ENCODE measurements around the gene WWP2. TPM values are rescaled to one million over a fixed set of nuclear protein-coding genes. Genes with fewer than 3 reads are reported as not detected.
"Not testable (repeated sequence)": the region's sequence is repeated elsewhere in the genome, so short reads cannot be mapped to it uniquely, and the experiment has no call there.

WWP2 gene
- total RNA-seq, 1 experiment from 2014 or later = 38.8 TPM

GRCh38 chr16:69731280-69731679 is 30.9 kb upstream of the WWP2 start:
- Histone ChIP-seq H3F3A (ENCODE audit: insufficient read depth, low read depth) (peaks cover 26% of the 10 kb centered on the region), H3K79me2 (ENCODE audit: low read depth) (peaks cover 45% of the 10 kb centered on the region), H3K4me1 (replicated peaks; ENCODE audit: insufficient read depth) (peaks cover 23% of the 10 kb centered on the region)
- CTCF ChIA-PET; H3K9me2 ChIP-seq (ENCODE audit: insufficient read depth); H3K4me3 ChIP-seq; H3K4me2 ChIP-seq; H2AFZ ChIP-seq; H3K27ac ChIP-seq; BruUV-seq (replicated peaks); H3K27me3 ChIP-seq (ENCODE audit: insufficient read depth, low read depth); POLR2A ChIA-PET (ENCODE audit: unreplicated experiment); DNase-seq; H3K36me3 ChIP-seq (ENCODE audit: low read depth); H4K20me1 ChIP-seq (ENCODE audit: insufficient read depth); intact Hi-C loops (cut with micrococcal nuclease; ENCODE audit: unreplicated experiment); H3K9me3 ChIP-seq (ENCODE audit: insufficient read depth, low read depth): not testable (repeated sequence)

GRCh38 chr16:69732101-69732500 is 30.0 kb upstream of the WWP2 start:
- H2AFZ ChIP-seq = no peak overlapping the region
- no peaks in the 10 kb centered on the region for H3K9me2 ChIP-seq (ENCODE audit: insufficient read depth)
- H3K9me3 ChIP-seq (ENCODE audit: insufficient read depth, low read depth) = no peaks in the 10 kb centered on the region
- peaks cover 45% of the 10 kb centered on the region for H3K79me2 ChIP-seq (ENCODE audit: low read depth)
- no peak overlapping the region for H3K4me2 ChIP-seq
- H3K27me3 ChIP-seq (ENCODE audit: insufficient read depth, low read depth) = no peaks in the 10 kb centered on the region
- intact Hi-C loops (cut with micrococcal nuclease; ENCODE audit: unreplicated experiment) = no loop called here
- POLR2A ChIA-PET (ENCODE audit: unreplicated experiment) = no interaction called here
- no TSS peak for BruUV-seq (replicated peaks)
- TF ChIP-seq EZH2 (IDR thresholded peaks at IDR 0.05; ENCODE audit: low read depth) = no peak
- no peaks in the 10 kb centered on the region for H4K20me1 ChIP-seq (ENCODE audit: insufficient read depth)
- peaks cover 23% of the 10 kb centered on the region for H3K4me1 ChIP-seq (replicated peaks; ENCODE audit: insufficient read depth)
- peaks cover 6% of the 10 kb centered on the region; the same call in 1 of the 2 replicates for H3K36me3 ChIP-seq (ENCODE audit: low read depth)
- no peak overlapping the region for H3K4me3 ChIP-seq
- H3F3A ChIP-seq (ENCODE audit: insufficient read depth, low read depth) = peaks cover 29% of the 10 kb centered on the region
- no peak overlapping the region for H3K27ac ChIP-seq
- CTCF ChIA-PET = interaction anchor here (0.7 kb wide), 1 partner anchor 110 kb away, joined by 3 read pairs; no protein-coding TSS in a partner anchor
- no peak for DNase-seq

GRCh38 chr16:69741519-69741918 is 20.6 kb upstream of the WWP2 start:
- POLR2A ChIA-PET (ENCODE audit: unreplicated experiment) = interaction anchor here (0.6 to 0.7 kb wide), 2 partner anchors 17 to 20 kb away, joined by 7 to 8 read pairs; no protein-coding TSS in a partner anchor
- peak overlapping the region; percentile 52 for H3K4me2 ChIP-seq

More at GRCh38 chr16:69741519-69741918, 20.6 kb upstream of the WWP2 start:
- CTCF ChIA-PET = interaction anchor here (0.6 to 1.0 kb wide), 2 partner anchors 12 to 13 kb away, joined by 3 read pairs; partner anchors contain the start of gene NOB1
- no TSS peak for BruUV-seq (replicated peaks)
- Histone ChIP-seq H3K4me1 (replicated peaks; ENCODE audit: insufficient read depth) (peaks cover 26% of the 10 kb centered on the region), H3F3A (ENCODE audit: insufficient read depth, low read depth) (peaks cover 79% of the 10 kb centered on the region), H3K36me3 (ENCODE audit: low read depth) (peaks cover 48% of the 10 kb centered on the region), H3K27me3 (ENCODE audit: insufficient read depth, low read depth) (no peaks in the 10 kb centered on the region), H3K9me2 (ENCODE audit: insufficient read depth) (no peaks in the 10 kb centered on the region), H4K20me1 (ENCODE audit: insufficient read depth) (peaks cover 13% of the 10 kb centered on the region), H2AFZ (no peak overlapping the region), H3K27ac (peak overlapping the region; percentile 86), H3K79me2 (ENCODE audit: low read depth) (peaks cover 32% of the 10 kb centered on the region; the same call in 1 of the 2 replicates), H3K9me3 (ENCODE audit: insufficient read depth, low read depth) (no peaks in the 10 kb centered on the region), H3K4me3 (peak overlapping the region; percentile 25; the same call in 1 of the 2 replicates)
- intact Hi-C loops (cut with micrococcal nuclease; ENCODE audit: unreplicated experiment) = no loop called here
- no peak for TF ChIP-seq EZH2 (IDR thresholded peaks at IDR 0.05; ENCODE audit: low read depth)
- no peak for TF ChIP-seq CTCF (conservative IDR thresholded peaks at IDR 0.05)
- DNase-seq = peak; percentile 43 to 67
